Measurements from ENCODE around the gene SOS1.

- TF ChIP-seq CTCF (IDR thresholded peaks at IDR 0.05; ENCODE audit: insufficient read depth, low read length), result no peak
- peak; percentile 31; the same call in 1 of the 2 replicates for TF ChIP-seq POLR2AphosphoS5 (IDR thresholded peaks at IDR 0.05; ENCODE audit: low read depth)
- no peak for TF ChIP-seq GABPA (IDR thresholded peaks at IDR 0.05; ENCODE audit: low read depth)
- no peak for TF ChIP-seq REST (IDR thresholded peaks at IDR 0.05; ENCODE audit: insufficient replicate concordance, low read depth)
Measured at GRCh38 chr2:38945911-38946310, 174.9 kb downstream of the SOS1 start.
